ENCODE measurements around the gene GTF2F1.
"Not testable (repeated sequence)": the region's sequence is repeated elsewhere in the genome, so short reads cannot be mapped to it uniquely, and the experiment has no call there.

The GTF2F1 gene

GRCh38 chr19:6417713-6418561, 25.0 kb upstream of the GTF2F1 start:
- DNase-seq = no peak

GRCh38 chr19:6416658-6417405, 23.9 kb upstream of the GTF2F1 start:
- DNase-seq = no peak

DNA sequence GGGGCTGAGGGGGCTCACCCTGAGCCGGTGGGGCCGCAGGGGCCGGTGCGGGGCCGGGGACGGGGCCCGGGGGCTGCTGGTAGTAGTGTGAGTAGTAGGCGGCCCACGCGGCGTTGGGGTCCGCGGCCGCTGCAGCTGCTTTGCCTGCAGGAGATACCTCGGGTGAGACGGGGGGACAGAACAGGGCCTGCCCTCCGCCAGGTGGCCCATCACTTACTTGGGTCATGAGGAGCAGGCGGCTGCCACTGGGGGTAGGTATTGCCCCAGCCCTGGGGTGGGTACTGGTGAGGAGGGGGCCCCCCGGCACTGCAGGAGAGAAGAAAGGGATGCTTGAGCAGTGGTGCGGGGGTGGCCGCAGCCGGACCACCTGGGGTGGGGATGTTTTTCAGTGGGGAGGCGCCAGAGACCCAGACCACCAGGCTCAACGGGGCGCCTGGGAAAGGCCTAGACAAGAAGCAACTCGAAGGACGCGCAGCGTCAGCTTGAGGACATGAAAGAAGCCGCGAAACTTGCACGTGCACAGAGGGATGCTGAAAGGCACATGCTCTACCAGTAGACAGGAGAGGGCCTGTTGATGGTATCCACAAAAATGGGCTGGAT, 22.7 kb upstream of the GTF2F1 start:
- no peak for DNase-seq

DNA sequence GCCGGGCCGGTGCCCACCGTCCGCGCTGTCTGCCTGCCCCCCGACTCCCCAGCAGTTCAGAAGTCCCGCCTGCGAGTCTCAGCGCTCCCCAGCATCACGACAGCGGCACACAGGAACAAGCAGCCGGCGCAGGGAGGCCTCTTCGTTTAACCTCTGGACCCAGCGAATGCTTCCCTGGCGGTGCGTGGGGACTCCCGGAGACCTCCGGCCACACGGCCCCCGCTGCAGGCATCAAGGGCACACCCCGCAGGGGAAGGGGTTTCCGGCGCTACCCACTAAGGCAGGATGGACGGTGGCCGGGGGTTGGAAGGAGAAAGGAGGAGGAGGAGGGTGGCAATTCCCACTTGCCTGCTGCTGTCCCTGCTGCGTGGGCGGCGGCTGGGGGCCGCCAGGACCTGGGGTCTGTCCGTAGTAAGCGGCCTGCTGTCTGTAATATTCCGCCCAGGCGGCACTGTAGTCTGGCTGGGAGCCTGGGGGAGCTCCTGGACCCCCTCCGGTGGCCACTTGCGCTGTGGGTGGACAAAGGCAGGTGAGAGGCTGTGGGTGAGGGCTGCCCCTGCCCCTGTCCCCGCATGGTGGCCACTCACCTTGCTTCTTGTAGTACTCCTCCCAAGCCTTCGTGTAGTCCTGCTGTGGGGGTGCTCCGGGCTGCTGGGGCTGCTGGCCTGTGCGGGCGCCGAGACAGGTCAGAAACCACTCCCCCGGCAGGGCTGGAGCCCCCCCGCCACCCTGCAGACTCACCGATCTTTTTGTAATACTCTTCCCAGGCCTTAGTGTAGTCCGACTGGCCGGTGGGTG, 22.0 kb upstream of the GTF2F1 start:
- no peak for DNase-seq

DNA sequence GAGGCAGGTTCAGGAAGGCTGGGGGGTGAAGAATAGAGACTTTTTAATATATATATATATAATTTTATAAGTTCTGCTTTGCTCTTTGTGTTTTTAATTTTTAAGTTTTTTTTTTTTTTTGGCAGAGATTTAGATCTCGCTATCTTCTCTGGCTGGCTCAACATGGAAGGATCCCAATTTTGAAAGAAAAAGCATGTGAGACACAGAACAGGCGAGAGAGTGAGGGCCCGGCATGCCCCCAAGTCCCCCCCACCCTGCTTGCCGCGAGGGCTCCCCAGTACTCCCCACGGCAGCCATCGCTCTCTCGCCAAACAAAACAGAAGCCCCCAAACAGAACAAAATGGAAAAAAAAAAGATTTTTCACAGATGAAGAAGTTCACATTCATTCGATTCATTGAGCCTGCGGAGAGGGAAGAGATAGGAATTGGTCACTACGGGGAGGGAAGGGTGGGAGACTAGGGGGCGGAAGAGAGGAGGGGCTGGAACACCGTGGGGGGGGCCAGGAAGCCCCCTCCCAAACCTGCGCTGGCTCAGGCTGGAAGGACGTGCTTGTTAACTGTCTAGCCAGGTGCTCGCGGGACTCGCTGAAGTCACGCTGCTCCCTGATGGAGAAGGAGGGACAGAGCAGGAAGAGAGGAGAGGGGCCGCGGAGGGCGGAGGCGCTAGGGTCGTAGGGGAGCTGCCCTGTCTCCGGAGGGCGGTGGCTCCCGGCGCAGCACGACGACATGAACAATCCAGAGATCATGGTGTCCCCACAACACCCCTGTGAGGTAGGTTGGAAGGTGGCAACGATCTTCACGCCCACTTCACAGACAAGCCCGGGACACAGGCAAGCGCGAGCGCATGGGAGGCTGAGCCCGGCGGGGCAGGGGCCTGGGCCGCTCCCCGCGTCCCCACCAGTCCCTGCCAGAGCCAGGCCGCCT, 21.0 kb upstream of the GTF2F1 start:
- no peak for DNase-seq

DNA sequence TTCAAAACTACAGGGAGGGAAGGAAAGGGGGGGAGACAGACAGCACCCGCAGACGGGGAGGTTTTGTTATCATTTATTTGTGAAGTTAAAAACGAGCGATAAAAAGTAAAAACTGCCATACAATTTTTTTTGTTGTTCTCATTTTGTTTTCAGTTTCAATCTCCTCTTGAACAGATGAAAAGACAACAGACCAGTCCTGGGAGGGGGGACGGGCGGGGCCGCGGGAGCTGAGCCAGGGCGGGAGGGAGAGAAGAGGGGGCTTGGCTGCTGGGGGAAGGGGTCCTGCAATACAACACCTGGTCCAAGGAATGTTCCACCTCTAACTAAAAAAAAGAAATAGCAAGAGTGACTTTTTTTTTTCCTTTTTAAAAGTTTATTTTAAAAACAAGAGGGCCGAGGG, 20.3 kb upstream of the GTF2F1 start:
- DNase-seq = no peak

DNA sequence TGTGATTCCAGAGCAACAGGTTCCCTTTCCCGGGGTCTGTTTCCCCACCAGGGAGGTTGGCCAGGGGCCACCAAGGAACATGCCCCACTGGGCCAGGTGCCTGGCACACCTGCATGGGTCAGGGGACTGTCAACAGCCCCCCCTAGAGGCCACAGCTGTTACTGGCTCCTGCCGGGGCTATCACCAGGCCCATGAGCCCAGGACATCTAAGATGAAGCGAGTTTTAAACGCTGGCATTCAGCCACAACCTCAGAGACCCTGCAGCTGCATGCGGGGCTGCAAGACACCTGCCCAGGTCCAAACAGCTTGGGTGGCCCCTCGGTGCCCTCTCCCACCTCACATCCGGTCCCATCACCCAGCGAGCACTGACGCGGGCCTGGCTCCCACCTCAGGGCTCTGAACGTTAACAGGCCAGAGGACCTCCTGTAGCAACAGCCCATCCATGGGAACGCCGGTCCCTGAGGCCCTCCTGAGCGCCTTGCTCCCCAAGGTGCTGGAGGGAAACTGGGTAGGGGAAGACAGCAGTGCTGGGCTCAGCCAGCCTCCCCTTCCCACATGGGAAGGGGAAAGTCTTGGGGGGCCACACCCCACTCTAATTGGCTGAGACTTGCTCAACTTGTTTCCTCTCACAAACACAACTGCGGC, 19.6 kb upstream of the GTF2F1 start:
- DNase-seq = peak; percentile 51

GRCh38 chr19:6412061-6412446, 19.1 kb upstream of the GTF2F1 start:
- DNase-seq = no peak

- no peak for DNase-seq
These were observed 16.4 kb upstream of the GTF2F1 start for GRCh38 chr19:6409346-6409745.

- no peak for DNase-seq
These were observed 13.4 kb upstream of the GTF2F1 start for GRCh38 chr19:6406401-6406800.

GRCh38 chr19:6402837-6403608, 10.1 kb upstream of the GTF2F1 start:
- DNase-seq = no peak

GRCh38 chr19:6402058-6402457, 9.1 kb upstream of the GTF2F1 start:
- no peak for DNase-seq

DNA sequence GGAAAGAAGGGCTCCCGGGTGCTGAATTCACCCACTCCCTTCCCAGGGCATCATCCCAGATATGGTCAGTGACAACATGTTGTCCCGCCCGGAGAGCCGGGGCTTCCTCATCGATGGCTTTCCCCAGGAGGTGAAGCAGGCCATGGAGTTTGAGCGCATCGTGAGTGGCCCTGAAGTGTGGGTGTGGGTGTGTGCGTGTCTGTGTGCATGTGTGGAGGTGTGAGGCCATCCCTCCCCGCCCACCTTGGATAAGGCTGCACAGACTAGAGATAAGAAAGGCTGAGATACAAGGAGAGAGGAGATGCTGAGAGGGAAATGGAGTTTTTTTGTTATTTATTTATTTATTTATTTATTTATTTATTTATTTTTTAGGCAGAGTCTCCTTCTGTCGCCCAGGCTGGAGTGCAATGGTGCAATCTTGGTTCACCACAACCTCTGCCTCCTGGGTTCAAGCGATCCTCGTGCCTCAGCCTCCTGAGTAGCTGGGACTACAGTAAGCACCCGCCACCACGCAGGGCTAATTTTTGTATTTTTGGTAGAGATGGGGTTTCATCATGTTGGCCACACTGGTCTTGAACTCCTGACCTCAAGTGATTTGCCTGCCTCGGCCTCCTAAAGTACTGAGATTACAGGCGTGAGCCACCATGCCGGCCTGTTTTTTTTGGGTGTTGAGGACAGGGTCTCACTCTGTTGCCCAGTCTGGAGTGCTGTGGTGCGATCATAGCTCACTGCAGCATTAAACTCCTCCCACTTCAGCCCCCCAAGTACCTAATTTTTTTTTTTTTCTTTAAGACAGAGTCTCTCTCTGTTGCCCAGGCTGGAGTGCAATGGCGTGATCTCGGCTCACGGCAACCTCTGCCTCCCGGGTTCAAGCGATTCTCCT, 7.3 kb upstream of the GTF2F1 start:
- DNase-seq = not testable (repeated sequence)

DNA sequence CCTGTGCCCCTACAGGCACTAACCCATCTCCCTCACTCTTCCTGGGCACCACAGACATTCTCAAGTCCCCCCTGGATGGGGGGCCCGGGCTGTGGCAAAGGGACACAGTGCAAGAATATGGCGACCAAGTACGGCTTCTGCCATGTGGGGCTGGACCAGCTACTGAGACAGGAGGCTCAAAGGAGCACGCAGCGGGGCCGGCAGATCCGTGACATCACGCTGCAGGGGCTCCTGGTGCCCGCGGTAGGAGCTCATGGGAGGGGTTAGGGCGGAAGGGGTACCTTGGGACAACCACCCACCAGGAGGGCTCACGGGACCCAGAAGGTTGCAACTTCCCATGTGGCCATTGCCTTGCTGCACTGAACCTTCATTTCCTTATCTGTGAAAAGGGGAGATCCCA, 3.3 kb upstream of the GTF2F1 start:
- no peak for DNase-seq

DNA sequence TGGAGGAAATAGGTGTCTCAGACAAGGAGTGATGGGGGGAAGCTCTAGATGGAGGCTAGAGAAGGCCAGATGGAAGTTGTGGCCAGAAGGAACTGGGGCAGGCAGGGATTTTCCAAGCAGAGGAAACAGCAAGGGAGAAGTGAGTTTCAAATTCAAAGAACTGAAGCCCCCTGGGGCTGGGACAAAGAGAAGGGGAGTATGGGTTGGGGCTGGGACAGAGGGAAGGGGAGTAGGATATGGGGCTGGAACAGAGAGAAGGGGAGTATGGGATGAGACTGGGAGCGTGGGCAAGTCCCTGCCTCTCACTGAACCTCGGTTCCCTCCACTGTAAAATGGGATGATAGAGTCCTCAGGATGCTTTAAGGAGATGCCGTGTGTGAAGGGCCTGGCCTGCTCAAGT, 1.9 kb upstream of the GTF2F1 start:
- no peak for DNase-seq

- DNase-seq = peak; percentile 70
These were observed 1.0 kb upstream of the GTF2F1 start for GRCh38 chr19:6393983-6394412.

DNA sequence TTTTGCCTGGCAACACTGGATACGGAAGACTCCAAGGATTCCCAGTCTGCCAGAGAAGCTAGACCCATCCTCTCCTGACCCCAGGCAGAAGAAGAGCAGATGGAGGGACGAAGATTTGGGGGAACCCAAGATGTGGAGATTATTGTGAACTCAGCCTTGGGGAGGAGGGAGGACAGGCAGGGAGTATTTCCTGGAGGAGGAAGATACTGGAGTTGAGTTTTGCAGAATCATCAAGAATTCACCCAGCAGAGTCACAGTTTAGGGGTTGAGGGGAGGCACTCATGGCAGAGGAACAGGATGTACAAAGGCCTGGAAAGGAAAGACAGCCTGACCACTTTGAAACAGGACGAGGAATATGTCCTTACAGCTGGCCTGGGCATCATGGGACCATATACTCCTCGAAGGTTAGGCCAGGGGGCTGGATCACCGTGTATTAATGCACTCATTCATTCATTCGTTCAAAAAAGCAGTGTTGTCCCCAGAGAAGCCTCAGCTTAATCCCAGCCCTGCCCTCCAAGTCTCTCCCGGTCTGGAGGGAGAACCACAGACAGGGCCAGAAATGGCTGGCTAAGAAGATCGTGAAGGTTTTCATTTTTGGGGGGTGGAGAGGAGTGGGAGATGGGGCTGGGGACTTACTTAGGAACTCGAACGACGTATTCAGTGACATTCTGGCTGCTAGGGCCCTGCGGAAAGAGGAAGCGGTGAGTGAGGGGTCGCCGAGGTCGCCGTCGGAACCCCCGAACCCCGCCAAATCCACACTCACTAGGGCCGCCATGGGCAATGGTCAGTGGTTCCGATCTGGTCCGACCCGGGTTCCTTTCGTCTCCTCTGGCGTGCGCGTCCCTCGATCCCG, 517 bp downstream of the GTF2F1 start:
- no peak for DNase-seq

DNA sequence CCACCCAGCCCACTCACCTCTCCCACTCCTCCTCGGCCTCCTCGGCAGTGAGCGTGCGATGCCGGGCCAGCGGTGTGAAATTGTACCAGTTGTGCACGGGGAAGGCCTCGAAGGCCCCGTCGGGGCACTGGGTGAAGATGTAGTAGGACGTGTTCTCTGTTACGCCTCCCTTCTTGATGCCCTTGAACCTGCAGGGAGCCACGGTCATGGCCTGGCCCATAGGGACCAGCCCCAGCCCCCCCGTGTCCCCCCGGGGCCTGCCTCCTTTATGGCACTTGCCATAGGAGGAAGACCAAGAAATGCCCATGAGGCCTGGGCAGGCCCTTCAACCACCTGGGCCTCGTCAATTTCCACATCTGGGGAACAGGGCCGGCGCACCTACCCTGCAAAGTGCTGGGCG, 5.6 kb downstream of the GTF2F1 start:
- no peak for DNase-seq

DNA sequence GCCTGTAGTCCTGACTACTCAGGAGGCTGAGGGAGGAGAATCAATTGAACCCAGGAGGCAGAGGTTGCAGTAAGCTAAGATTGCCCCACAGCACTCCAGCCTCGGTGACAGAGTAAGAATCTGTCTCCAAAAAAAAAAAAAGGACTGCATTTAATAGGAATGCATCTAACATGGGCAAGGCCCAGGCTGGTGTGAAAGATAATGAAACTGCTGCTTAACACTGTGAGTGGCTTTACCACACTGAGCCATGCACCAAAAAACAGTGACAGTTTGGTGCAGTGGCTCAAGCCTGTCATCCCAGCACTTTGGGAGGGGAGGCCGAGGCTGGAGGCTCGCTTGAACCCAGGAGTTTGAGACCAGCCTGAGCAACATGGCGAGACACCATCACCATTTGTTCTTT, 8.6 kb downstream of the GTF2F1 start:
- no peak for DNase-seq

Data from stimulated activated CD4-positive, alpha-beta T cell treated with anti-CD3 and anti-CD28 coated beads, Interleukin-12 subunit alpha, Interleukin-12 subunit beta, amount 100 ng/mL, for 4 hours (primary cell).